Neural cell (in vitro differentiated cells): ENCODE results near the gene SLC35A3. TPM values are rescaled to one million over a fixed set of nuclear protein-coding genes. Genes with fewer than 3 reads are reported as not detected.

Source experiments
- H2AFZ ChIP-seq: fragments of 200-600, 300-800 bp; sonication (generic), shearing (Covaris generic); 2 replicates; pipeline ENCODE4 v1.6.0; 2014; ENCODE audit warnings: low read depth, mild to moderate bottlenecking, antibody characterized with exemption, low read length, moderate library complexity
- H3F3A ChIP-seq: fragments of 200-600 bp; shearing (Covaris generic); 2 replicates; pipeline ENCODE4 v1.6.1; 2016; ENCODE audit warnings: mild to moderate bottlenecking, moderate library complexity, mixed read lengths, antibody characterized with exemption, low read length; ENCODE audit not compliant: insufficient read depth, poor library complexity, severe bottlenecking
- H3K27ac ChIP-seq: fragments of 200-600, 300-800 bp; sonication (generic), shearing (Covaris generic); 2 replicates; pipeline ENCODE4 v1.5.1; 2014; ENCODE audit warnings: mild to moderate bottlenecking, low read length, moderate library complexity
- H3K27me3 ChIP-seq: fragments of 300-800, 200-600 bp; sonication (generic), shearing (Covaris generic); 2 replicates; pipeline ENCODE4 v1.6.0; 2014; ENCODE audit warnings: mild to moderate bottlenecking, low read depth, low read length, moderate library complexity; ENCODE audit not compliant: insufficient read depth
- H3K36me3 ChIP-seq: fragments of 300-800, 200-600 bp; sonication (generic), shearing (Covaris generic); 2 replicates; pipeline ENCODE4 v1.5.1; 2014; ENCODE audit warnings: mild to moderate bottlenecking, antibody characterized with exemption, low read length, moderate library complexity; ENCODE audit not compliant: insufficient read depth
- H3K4me2 ChIP-seq: fragments of 300-800, 200-600 bp; sonication (generic), shearing (Covaris generic); 2 replicates; pipeline ENCODE4 v1.6.0; 2014; ENCODE audit warnings: mild to moderate bottlenecking, low read length
- H3K4me3 ChIP-seq: fragments of 300-800, 200-600 bp; sonication (generic), shearing (Covaris generic); 2 replicates; pipeline ENCODE4 v1.5.1; 2014; ENCODE audit warnings: mild to moderate bottlenecking, low read length, moderate library complexity
- H3K79me2 ChIP-seq: fragments of 200-600 bp; shearing (Covaris generic); replicated peaks from 2 replicates; pipeline ENCODE4 v1.6.0; 2014; ENCODE audit warnings: mild to moderate bottlenecking, low read length, moderate library complexity; ENCODE audit not compliant: insufficient read depth
- H3K9ac ChIP-seq: fragments of 300-800, 200-600 bp; sonication (generic), shearing (Covaris generic); 2 replicates; pipeline ENCODE4 v1.6.1; 2016; ENCODE audit warnings: mild to moderate bottlenecking, low read length, mixed read lengths
- H3K9me2 ChIP-seq: fragments of 200-600 bp; shearing (Covaris generic); 2 replicates; pipeline ENCODE4 v1.6.1; 2016; ENCODE audit warnings: mild to moderate bottlenecking, low read length, mixed read lengths; ENCODE audit not compliant: insufficient read depth
- H3K9me3 ChIP-seq: fragments of 200-600, 300-800 bp; sonication (generic), shearing (Covaris generic); 2 replicates; pipeline ENCODE4 v1.6.1; 2016; ENCODE audit warnings: mild to moderate bottlenecking, mixed run types, low read length, moderate library complexity, mixed read lengths
- H4K20me1 ChIP-seq: fragments of 200-600 bp; shearing (Covaris generic); 2 replicates; pipeline ENCODE4 v1.6.1; 2016; ENCODE audit warnings: mild to moderate bottlenecking, mixed run types; ENCODE audit not compliant: insufficient read depth
- EP300 ChIP-seq: fragments of 450-650 bp; conservative IDR thresholded peaks from 2 replicates; pipeline ENCODE4 v1.6.1; 2014; ENCODE audit warnings: antibody characterized with exemption, mild to moderate bottlenecking, moderate library complexity; ENCODE audit not compliant: poor library complexity, severe bottlenecking
- EZH2 ChIP-seq: fragments of 200-600, 300-800 bp; shearing (Covaris generic), sonication (generic); IDR thresholded peaks from 2 replicates; pipeline ENCODE4 v1.6.1; 2014; ENCODE audit warnings: antibody characterized with exemption, low read length, borderline replicate concordance, mild to moderate bottlenecking; ENCODE audit not compliant: insufficient read depth, poor library complexity, severe bottlenecking
- MXI1 ChIP-seq: fragments of 450-650 bp; conservative IDR thresholded peaks from 2 replicates; pipeline ENCODE4 v1.6.1; 2014; ENCODE audit warnings: antibody characterized with exemption, mild to moderate bottlenecking; ENCODE audit not compliant: poor library complexity, severe bottlenecking
- RAD21 ChIP-seq: fragments of 450-650 bp; conservative IDR thresholded peaks from 2 replicates; pipeline ENCODE4 v1.6.1; 2014; ENCODE audit warnings: antibody characterized with exemption, mild to moderate bottlenecking, moderate library complexity
- SMC3 ChIP-seq: fragments of 450-650 bp; conservative IDR thresholded peaks from 2 replicates; pipeline ENCODE4 v1.6.1; 2014; ENCODE audit warnings: antibody characterized with exemption, mild to moderate bottlenecking, moderate library complexity; ENCODE audit not compliant: poor library complexity
- polyA plus RNA-seq: library from polyadenylated mRNA; depleted of rRNA; stranded (reverse); fragments of >200 nt; gene quantifications from 2 replicates; pipeline ENCODE4 v1.2.3, GENCODE V29; 2014
- TF ChIP-seq, protein P1 (sequence below): IDR thresholded peaks from 2 replicates; pipeline ENCODE4 v1.6.1; 2012; ENCODE audit warnings: borderline replicate concordance
- TF ChIP-seq, protein P2 (sequence below): fragments of 450-650 bp; IDR thresholded peaks from 2 replicates; pipeline ENCODE4 v1.5.1; 2014; ENCODE audit warnings: antibody characterized with exemption, mild to moderate bottlenecking, moderate library complexity; ENCODE audit not compliant: poor library complexity, severe bottlenecking

The SLC35A3 gene
- polyA plus RNA-seq, 1 donor from 2014 or later: 26.8 TPM

DNA sequence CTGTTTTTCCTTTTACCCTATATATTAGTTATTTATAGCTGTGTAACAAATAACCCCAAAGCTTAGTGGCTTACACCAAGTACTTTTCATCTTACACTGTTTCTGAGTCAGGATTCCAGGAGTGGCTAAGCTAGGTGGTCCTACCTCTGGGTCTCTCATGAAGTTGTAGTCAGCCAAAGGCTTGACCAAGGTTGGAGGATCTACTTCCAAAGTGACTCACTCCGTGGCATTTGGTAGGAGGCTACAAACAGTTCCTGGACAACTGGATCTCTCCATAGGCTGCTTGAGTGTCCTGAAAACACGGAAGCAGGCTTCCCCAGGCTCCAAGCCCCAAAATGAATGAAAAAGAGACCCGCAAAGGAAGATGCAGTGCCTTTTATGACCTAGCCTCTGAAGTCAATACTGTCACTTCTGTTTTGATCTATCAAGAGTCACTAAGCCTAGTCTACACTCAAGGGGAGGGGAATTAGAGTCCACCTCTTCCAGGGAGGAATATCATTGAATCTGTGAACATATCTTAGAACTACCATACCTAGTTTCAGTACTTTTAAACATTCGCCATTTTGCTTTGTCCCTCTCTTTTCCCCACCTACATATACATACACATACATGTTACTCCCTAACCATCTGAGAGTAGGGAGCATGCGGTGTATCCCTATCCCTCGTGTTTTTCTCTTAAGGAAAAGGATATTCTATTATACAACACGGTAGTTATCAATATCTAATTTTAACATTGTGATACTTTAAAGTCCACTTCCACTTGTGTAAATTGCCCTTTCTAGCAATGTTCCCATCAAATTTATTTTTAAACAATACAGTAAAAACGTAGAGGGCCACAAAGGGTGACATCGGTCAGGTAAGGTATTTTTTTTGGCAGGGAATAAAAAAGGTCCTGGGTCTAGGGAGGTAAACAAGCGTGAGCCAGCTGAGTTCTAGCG is 67.2 kb downstream of the SLC35A3 start:
- TF ChIP-seq, protein P1, sequence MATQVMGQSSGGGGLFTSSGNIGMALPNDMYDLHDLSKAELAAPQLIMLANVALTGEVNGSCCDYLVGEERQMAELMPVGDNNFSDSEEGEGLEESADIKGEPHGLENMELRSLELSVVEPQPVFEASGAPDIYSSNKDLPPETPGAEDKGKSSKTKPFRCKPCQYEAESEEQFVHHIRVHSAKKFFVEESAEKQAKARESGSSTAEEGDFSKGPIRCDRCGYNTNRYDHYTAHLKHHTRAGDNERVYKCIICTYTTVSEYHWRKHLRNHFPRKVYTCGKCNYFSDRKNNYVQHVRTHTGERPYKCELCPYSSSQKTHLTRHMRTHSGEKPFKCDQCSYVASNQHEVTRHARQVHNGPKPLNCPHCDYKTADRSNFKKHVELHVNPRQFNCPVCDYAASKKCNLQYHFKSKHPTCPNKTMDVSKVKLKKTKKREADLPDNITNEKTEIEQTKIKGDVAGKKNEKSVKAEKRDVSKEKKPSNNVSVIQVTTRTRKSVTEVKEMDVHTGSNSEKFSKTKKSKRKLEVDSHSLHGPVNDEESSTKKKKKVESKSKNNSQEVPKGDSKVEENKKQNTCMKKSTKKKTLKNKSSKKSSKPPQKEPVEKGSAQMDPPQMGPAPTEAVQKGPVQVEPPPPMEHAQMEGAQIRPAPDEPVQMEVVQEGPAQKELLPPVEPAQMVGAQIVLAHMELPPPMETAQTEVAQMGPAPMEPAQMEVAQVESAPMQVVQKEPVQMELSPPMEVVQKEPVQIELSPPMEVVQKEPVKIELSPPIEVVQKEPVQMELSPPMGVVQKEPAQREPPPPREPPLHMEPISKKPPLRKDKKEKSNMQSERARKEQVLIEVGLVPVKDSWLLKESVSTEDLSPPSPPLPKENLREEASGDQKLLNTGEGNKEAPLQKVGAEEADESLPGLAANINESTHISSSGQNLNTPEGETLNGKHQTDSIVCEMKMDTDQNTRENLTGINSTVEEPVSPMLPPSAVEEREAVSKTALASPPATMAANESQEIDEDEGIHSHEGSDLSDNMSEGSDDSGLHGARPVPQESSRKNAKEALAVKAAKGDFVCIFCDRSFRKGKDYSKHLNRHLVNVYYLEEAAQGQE: no peak
- no peak for TF ChIP-seq SMC3
- TF ChIP-seq RAD21: no peak
- TF ChIP-seq, protein P2, sequence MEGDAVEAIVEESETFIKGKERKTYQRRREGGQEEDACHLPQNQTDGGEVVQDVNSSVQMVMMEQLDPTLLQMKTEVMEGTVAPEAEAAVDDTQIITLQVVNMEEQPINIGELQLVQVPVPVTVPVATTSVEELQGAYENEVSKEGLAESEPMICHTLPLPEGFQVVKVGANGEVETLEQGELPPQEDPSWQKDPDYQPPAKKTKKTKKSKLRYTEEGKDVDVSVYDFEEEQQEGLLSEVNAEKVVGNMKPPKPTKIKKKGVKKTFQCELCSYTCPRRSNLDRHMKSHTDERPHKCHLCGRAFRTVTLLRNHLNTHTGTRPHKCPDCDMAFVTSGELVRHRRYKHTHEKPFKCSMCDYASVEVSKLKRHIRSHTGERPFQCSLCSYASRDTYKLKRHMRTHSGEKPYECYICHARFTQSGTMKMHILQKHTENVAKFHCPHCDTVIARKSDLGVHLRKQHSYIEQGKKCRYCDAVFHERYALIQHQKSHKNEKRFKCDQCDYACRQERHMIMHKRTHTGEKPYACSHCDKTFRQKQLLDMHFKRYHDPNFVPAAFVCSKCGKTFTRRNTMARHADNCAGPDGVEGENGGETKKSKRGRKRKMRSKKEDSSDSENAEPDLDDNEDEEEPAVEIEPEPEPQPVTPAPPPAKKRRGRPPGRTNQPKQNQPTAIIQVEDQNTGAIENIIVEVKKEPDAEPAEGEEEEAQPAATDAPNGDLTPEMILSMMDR: no peak
- no peak for TF ChIP-seq EP300
- TF ChIP-seq EZH2: no peak
- no peaks in the 10 kb centered on the region for H3K36me3 ChIP-seq
- H2AFZ ChIP-seq: peak overlapping the region; percentile 52
- H3K27ac ChIP-seq: peak overlapping the region; percentile 97
- H3K9me2 ChIP-seq: no peaks in the 10 kb centered on the region
- H3K27me3 ChIP-seq: no peaks in the 10 kb centered on the region
- peak overlapping the region; percentile 68 for H3K4me2 ChIP-seq
- peak overlapping the region; percentile 90 for H3K4me3 ChIP-seq
- no peaks in the 10 kb centered on the region for H4K20me1 ChIP-seq
- H3F3A ChIP-seq: no peaks in the 10 kb centered on the region
- peaks cover 47% of the 10 kb centered on the region for H3K79me2 ChIP-seq
- no peaks in the 10 kb centered on the region for H3K9me3 ChIP-seq
- peak overlapping the region; percentile 99 for H3K9ac ChIP-seq

DNA sequence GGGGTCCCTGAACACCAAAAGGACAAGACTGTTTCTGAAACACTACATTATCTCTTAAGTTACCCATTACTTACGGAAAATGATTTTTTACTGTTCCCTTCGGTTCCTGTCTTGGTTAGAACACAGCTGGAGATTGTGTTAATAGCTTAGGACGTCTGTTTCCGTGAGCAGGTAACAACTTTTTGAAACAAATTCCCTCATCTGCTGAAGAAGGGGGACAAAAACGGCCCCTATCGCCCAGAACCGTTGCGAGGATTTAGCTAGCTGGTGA is 67.8 kb downstream of the SLC35A3 start:
- TF ChIP-seq RAD21 (no peak), MXI1 (peak; percentile 3), SMC3 (no peak)
- TF ChIP-seq, protein P2: no peak
- Histone ChIP-seq H3K4me2 (peak overlapping the region; percentile 68), H3K36me3 (no peaks in the 10 kb centered on the region), H3K9me3 (no peaks in the 10 kb centered on the region), H3F3A (no peaks in the 10 kb centered on the region), H3K27ac (peak overlapping the region; percentile 97), H3K27me3 (no peaks in the 10 kb centered on the region), H3K9ac (peak overlapping the region; percentile 99), H4K20me1 (no peaks in the 10 kb centered on the region), H3K4me3 (peak overlapping the region; percentile 90), H3K79me2 (peaks cover 53% of the 10 kb centered on the region), H2AFZ (peak overlapping the region; percentile 52), H3K9me2 (no peaks in the 10 kb centered on the region)
